Suppressor macrophage (primary cell): ENCODE results near the gene C1QTNF3.
"Not testable (repeated sequence)": the region's sequence is repeated elsewhere in the genome, so short reads cannot be mapped to it uniquely, and the experiment has no call there.

ENCODE experiments used
- DNase-seq, 4 experiments: peaks; one replicate each; pipeline ENCODE4 v3.0.0-alpha.2; 2020 to 2022

C1QTNF3 gene

GRCh38 chr5:34021334-34021733 is 21.7 kb downstream of the C1QTNF3 start:
- no peak for DNase-seq

GRCh38 chr5:34020726-34021125 is 22.3 kb downstream of the C1QTNF3 start:
- no peak for DNase-seq

GRCh38 chr5:34017254-34017653 is 25.8 kb downstream of the C1QTNF3 start:
- DNase-seq = no peak

GRCh38 chr5:34016750-34017149 is 26.3 kb downstream of the C1QTNF3 start:
- no peak for DNase-seq

- DNase-seq = no peak
These were observed 26.8 kb downstream of the C1QTNF3 start for GRCh38 chr5:34016222-34016621.

GRCh38 chr5:34015120-34015822 is 27.7 kb downstream of the C1QTNF3 start:
- no peak for DNase-seq

- DNase-seq = no peak
These were observed 28.4 kb downstream of the C1QTNF3 start for GRCh38 chr5:34014626-34015025.

GRCh38 chr5:34013547-34013946 is 29.5 kb downstream of the C1QTNF3 start:
- no peak for DNase-seq

- no peak for DNase-seq
These were observed 30.2 kb downstream of the C1QTNF3 start for GRCh38 chr5:34012791-34013190.

- no peak for DNase-seq
These were observed 31.5 kb downstream of the C1QTNF3 start for GRCh38 chr5:34011536-34011935.

- DNase-seq = not testable (repeated sequence)
These were observed 32.9 kb downstream of the C1QTNF3 start for GRCh38 chr5:34010146-34010545.

GRCh38 chr5:34009610-34010009 is 33.4 kb downstream of the C1QTNF3 start:
- DNase-seq = no peak

GRCh38 chr5:34008802-34009201 is 34.2 kb downstream of the C1QTNF3 start:
- no peak for DNase-seq

- DNase-seq = peak; percentile 94 to 98 (median 96)
These were observed 35.1 kb downstream of the C1QTNF3 start, which contains the start of gene AMACR for GRCh38 chr5:34007621-34008600. TSS of gene AMACR (minus strand) at chr5:34008050. CDS start at chr5:34008019, 31 bp downstream.

GRCh38 chr5:34007201-34007620 is 35.8 kb downstream of the C1QTNF3 start:
- DNase-seq = peak in 1 of 4 experiments; percentile 10

- DNase-seq = no peak
These were observed 37.3 kb downstream of the C1QTNF3 start for GRCh38 chr5:34005681-34006080.

- DNase-seq = no peak
These were observed 37.8 kb downstream of the C1QTNF3 start for GRCh38 chr5:34005211-34005610.

- DNase-seq = no peak
These were observed 39.1 kb downstream of the C1QTNF3 start for GRCh38 chr5:34003941-34004340.

- no peak for DNase-seq
These were observed 40.2 kb downstream of the C1QTNF3 start for GRCh38 chr5:34002629-34003328.

- no peak for DNase-seq
These were observed 41.7 kb downstream of the C1QTNF3 start for GRCh38 chr5:34001241-34001841.

GRCh38 chr5:33999978-34000377 is 43.0 kb downstream of the C1QTNF3 start:
- DNase-seq = no peak

GRCh38 chr5:33997331-33997983 is 45.6 kb downstream of the C1QTNF3 start:
- DNase-seq = peak; percentile 70 to 79 (median 72)
